Measurements from ENCODE around the gene NTHL1. TPM values are rescaled to one million over a fixed set of nuclear protein-coding genes. Genes with fewer than 3 reads are reported as not detected.

NTHL1 gene
- total and polyA plus RNA-seq, 10 of the 15 experiments (the other 5 are each of a cell fraction or from before 2014, with no cell fraction given) = 0.85 to 54.7 (median 39.0) TPM

- CTCF ChIA-PET = interaction anchor here (0.8 kb wide), 1 partner anchor 102 kb away, joined by 3 read pairs; no protein-coding TSS in a partner anchor
- 69% methylated on average over 41 of the region's 41 CpGs for WGBS (ENCODE audit: insufficient coverage, insufficient replicate concordance, low lambda C conversion rate, missing lambda C conversion rate)
- no peaks in the 10 kb centered on the region for H3K27me3 ChIP-seq (replicated peaks in 1 of 2; ENCODE audit: control insufficient read depth in 2 of 2, insufficient read depth in 2 of 2, low read length in 1 of 2)
- H3K9ac ChIP-seq (ENCODE audit: control insufficient read depth, insufficient read depth, low read length) = no peak overlapping the region
- RAD21 ChIA-PET (ENCODE audit: unreplicated experiment) = no interaction called here
- no peak overlapping the region for H3K4me2 ChIP-seq (ENCODE audit: control insufficient read depth, insufficient read depth)
- no peak overlapping the region for H3K4me3 ChIP-seq
- BruUV-seq (replicated peaks) = no TSS peak
- H3K4me1 ChIP-seq (ENCODE audit: control insufficient read depth, insufficient read depth, low read length) = peaks cover 6% of the 10 kb centered on the region
- TF ChIP-seq ZNF217 (IDR thresholded peaks at IDR 0.05) = no peak
- no peak for TF ChIP-seq MEF2A (IDR thresholded peaks at IDR 0.05; ENCODE audit: insufficient read depth, low read depth, low read length)
- no peak for TF ChIP-seq JUND (IDR thresholded peaks at IDR 0.05; ENCODE audit: low read depth, low read length)
- no peak for TF ChIP-seq BCL11A (IDR thresholded peaks at IDR 0.05; ENCODE audit: low read depth, low read length)
- TF ChIP-seq, protein P1, sequence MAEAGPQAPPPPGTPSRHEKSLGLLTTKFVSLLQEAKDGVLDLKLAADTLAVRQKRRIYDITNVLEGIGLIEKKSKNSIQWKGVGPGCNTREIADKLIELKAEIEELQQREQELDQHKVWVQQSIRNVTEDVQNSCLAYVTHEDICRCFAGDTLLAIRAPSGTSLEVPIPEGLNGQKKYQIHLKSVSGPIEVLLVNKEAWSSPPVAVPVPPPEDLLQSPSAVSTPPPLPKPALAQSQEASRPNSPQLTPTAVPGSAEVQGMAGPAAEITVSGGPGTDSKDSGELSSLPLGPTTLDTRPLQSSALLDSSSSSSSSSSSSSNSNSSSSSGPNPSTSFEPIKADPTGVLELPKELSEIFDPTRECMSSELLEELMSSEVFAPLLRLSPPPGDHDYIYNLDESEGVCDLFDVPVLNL (IDR thresholded peaks at IDR 0.05; ENCODE audit: low read depth, low read length) = no peak
- no peak for TF ChIP-seq PAX8 (IDR thresholded peaks at IDR 0.05)
- no peak for TF ChIP-seq ASH2L (IDR thresholded peaks at IDR 0.05; ENCODE audit: borderline replicate concordance, low read depth)
- no peak overlapping the region for H2AFZ ChIP-seq (ENCODE audit: control insufficient read depth, low read depth, low read length)
- H3K36me3 ChIP-seq (ENCODE audit: control insufficient read depth in 2 of 2, insufficient read depth in 2 of 2, low read length in 1 of 2) = no peaks in the 10 kb centered on the region; a peak in 1 of 4 replicates
- no peaks in the 10 kb centered on the region for H4K20me1 ChIP-seq (ENCODE audit: control insufficient read depth, insufficient read depth)
- intact Hi-C loops (cut with micrococcal nuclease; ENCODE audit: unreplicated experiment) (no loop called here), in situ Hi-C loops (cut with MboI) (no loop called here)
- H3K9me3 ChIP-seq (replicated peaks; ENCODE audit: control insufficient read depth, insufficient read depth, low read length) = no peaks in the 10 kb centered on the region
- ATAC-seq = no peak
- POLR2A ChIA-PET = interaction anchor here (1.5 kb wide), 1 partner anchor 9 kb away, joined by 3 read pairs; the partner anchor contains the start of genes NTHL1 and TSC2
- FAIRE-seq = no peak
- SMC1A ChIA-PET (ENCODE audit: uncharacterized antibody, unreplicated experiment) = no interaction called here
- no peak for DNase-seq (ENCODE audit: low read depth, low spot score)
- no peaks in the 10 kb centered on the region for H3K79me2 ChIP-seq (ENCODE audit: control insufficient read depth, insufficient read depth, low read length)
- H3K27ac ChIP-seq (ENCODE audit: control insufficient read depth, insufficient read depth) = no peak overlapping the region
Observed at GRCh38 chr16:2038382-2039231, 9.0 kb downstream of the NTHL1 start.
